ENCODE measurements around the gene NT5C1A.

- TF ChIP-seq CTCF (IDR thresholded peaks at IDR 0.05): no peak
- TF ChIP-seq POLR2A (IDR thresholded peaks at IDR 0.05): no peak
Measured at GRCh38 chr1:39615086-39615673, 56.7 kb downstream of the NT5C1A start.

All from lower leg skin (tissue), 3 donors.